ENCODE results near the gene KCNJ1. TPM values are rescaled to one million over a fixed set of nuclear protein-coding genes. Genes with fewer than 3 reads are reported as not detected.
A peak's percentile ranks its signal among the peaks of the same experiment; 100 is the strongest.

The KCNJ1 gene
- not detected for total RNA-seq

- ATAC-seq (no peak), DNase-seq (ENCODE audit: low spot score) (no peak)
Measured at GRCh38 chr11:128867277-128867676, at the start of gene KCNJ1. TSS of gene KCNJ1 (minus strand) at chr11:128867296. CDS start at chr11:128840243, 27,053 bp downstream.

GRCh38 chr11:128916681-128917080 lies 49.6 kb upstream of the KCNJ1 start:
- DNase-seq (ENCODE audit: low spot score): no peak
- ATAC-seq: no peak

DNA sequence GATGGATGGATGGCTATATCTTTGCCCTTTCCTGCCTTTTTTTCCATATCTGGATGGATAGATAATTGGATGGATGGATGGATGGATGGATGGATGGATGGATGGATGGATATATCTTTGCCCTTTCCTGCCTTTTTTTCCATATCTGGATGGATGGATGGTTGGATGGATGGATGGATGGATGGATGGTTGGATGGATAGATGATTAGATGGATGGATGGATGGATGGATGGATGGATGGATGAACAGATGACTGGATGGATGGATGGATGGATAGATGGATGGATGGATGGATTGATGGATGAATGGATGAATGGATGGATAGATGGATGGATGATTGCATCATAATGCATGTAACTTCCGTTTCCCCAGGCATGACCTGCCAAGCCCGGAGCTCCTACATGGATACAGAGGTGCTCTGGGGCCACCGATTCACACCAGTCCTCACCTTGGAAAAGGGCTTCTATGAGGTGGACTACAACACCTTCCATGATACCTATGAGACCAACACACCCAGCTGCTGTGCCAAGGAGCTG lies 49.0 kb upstream of the KCNJ1 start:
- DNase-seq (ENCODE audit: low spot score) (no peak), ATAC-seq (no peak)

- DNase-seq (ENCODE audit: low spot score) (no peak), ATAC-seq (no peak)
Measured at GRCh38 chr11:128915149-128915521, 48.0 kb upstream of the KCNJ1 start.

- no peak for DNase-seq (ENCODE audit: low spot score)
- no peak for ATAC-seq
Measured at GRCh38 chr11:128914216-128915148, 47.4 kb upstream of the KCNJ1 start.

- no peak for DNase-seq (ENCODE audit: low spot score)
- no peak for ATAC-seq
Measured at GRCh38 chr11:128913806-128914205, 46.7 kb upstream of the KCNJ1 start.

GRCh38 chr11:128911701-128912100 lies 44.6 kb upstream of the KCNJ1 start:
- DNase-seq (ENCODE audit: low spot score): no peak

DNA sequence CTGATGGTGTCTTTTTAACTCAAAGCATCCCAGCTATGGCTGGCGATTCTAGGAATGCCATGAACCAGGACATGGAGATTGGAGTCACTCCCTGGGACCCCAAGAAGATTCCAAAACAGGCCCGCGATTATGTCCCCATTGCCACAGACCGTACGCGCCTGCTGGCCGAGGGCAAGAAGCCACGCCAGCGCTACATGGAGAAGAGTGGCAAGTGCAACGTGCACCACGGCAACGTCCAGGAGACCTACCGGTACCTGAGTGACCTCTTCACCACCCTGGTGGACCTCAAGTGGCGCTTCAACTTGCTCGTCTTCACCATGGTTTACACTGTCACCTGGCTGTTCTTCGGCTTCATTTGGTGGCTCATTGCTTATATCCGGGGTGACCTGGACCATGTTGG lies 44.1 kb upstream of the KCNJ1 start:
- ATAC-seq: no peak
- no peak for DNase-seq (ENCODE audit: low spot score)

More at GRCh38 chr11:128911701-128912100, 44.6 kb upstream of the KCNJ1 start:
- ATAC-seq: no peak

DNA sequence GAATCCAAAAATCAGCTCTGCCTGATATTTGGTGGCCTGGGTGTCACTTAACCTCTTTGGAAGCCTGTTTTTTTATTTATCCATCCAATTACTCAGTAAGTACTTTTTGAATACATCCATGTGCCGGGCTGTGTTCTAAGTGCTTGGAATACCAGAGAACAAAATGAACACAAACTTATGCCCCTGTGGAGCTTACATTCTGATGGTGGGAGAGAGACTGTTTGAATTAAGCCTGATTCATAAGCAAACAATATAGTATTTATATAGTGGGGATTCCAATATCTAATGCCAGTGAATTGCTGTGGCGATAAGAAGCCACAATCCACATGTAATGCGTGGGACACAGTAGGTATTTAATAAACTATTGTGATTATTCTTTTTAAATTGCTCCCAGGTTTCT lies 43.5 kb upstream of the KCNJ1 start:
- ATAC-seq (no peak), DNase-seq (ENCODE audit: low spot score) (no peak)

GRCh38 chr11:128909438-128910125 lies 42.5 kb upstream of the KCNJ1 start:
- DNase-seq (ENCODE audit: low spot score) (no peak), ATAC-seq (no peak)

GRCh38 chr11:128908391-128909246 lies 41.5 kb upstream of the KCNJ1 start:
- peak; percentile 26 for ATAC-seq
- no peak for DNase-seq (ENCODE audit: low spot score)

DNA sequence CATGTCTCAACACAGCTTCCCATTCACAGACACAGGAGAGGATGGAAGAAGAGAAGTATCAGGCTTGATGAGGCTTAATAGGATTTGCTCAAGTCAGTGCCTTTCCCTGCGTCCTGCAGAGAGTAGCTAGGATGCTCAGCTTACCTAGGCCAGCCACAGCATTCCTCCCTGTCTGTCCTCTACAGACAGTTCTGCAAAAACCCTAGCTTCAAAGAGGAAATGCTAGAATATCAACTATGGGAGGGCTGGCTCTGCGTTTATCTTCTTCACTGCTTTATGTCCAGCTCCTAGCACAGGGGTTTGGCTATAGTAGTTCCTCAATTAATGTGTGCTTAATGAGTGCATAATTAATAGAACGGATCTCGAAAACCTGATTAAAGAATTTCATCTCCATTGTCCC lies 40.5 kb upstream of the KCNJ1 start:
- DNase-seq (ENCODE audit: low spot score) (no peak), ATAC-seq (no peak)

DNA sequence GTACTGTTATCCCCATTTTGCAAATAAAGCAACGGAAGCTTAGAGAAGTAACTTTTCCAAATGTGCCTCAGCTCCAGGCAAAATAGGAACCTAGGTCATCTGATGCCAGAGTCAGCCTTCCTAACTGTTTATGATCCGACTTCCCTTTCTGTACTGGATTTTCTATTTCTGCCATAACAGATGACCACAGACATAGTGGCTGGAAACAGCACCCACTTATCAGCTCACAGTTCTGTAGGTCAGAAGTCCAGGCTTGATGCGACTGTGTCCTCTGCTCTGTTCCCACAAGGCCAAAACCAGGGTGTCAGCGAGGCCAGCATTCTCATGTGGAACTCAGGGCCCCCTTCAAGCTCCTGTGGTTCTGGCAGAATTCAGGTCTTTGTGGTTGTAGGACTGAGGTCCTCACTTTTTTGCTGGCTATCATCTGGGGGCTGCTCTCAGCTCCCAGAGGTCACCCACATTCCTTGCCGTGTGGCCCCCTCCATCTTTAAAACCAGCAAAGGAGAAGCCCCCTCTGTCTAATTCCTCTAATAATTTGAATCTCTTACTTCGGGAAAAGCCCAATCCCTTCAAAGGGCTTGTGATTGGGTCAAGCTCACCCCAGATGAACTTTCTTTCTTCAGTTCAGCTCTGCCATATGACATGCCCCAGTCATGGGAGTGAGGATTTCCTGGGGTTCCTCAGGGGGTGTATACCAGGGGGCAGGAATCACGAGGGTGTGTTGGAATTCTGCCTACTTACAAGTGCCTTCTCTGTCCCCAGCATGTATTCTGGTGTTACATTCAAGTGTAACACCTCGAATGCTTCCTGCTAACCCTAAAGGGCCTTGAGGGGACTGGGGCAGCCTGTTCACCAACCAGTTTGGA lies 39.3 kb upstream of the KCNJ1 start:
- peak; percentile 17 for ATAC-seq
- no peak for DNase-seq (ENCODE audit: low spot score)

DNA sequence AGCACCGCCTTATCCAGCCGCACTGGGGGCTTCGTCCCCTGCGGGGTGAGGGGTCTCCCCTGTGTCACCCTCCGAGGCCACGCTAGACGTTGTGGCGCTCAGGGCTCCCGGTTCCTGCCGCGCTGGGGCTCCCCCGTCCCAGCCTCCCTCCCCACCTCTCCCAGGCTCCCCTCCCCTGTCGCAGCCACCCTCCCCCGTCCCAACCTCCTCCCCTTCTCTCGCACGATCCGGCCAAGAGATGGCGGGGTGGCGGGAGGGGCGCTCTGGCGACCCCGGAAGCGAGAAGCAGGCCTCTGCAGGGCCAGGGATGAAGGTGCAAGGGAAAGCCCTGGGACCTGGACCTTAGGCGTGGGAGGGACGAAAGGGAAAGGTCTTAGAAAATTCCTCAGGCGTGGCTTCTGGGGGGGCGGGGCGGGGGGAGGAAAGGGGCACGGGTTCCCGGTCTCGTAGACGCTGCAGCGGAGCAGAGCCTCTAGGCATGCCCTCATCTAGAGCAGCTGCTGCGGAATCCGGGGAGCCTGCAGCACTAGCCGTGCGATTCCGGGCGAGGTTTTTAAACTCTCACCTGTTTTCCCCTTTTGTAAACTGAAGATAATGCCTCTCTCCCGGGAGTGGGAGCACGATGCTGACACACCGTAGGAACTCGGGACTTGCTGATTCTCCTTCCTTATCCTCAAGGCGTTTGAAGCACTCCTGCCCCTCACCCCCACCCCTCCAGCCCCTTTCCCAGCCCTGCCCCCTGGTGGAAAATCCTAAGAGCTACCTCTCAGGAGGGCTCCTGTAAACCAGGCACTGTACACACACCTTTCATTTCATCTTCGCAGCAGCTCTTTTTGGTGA lies 38.5 kb upstream of the KCNJ1 start:
- ATAC-seq (peak; percentile 55), DNase-seq (ENCODE audit: low spot score) (no peak)

- DNase-seq (ENCODE audit: low spot score): no peak
- ATAC-seq: peak; percentile 4
Measured at GRCh38 chr11:128904656-128905344, 37.7 kb upstream of the KCNJ1 start.

GRCh38 chr11:128904303-128904655 lies 37.2 kb upstream of the KCNJ1 start:
- DNase-seq (ENCODE audit: low spot score): no peak
- no peak for ATAC-seq

DNA sequence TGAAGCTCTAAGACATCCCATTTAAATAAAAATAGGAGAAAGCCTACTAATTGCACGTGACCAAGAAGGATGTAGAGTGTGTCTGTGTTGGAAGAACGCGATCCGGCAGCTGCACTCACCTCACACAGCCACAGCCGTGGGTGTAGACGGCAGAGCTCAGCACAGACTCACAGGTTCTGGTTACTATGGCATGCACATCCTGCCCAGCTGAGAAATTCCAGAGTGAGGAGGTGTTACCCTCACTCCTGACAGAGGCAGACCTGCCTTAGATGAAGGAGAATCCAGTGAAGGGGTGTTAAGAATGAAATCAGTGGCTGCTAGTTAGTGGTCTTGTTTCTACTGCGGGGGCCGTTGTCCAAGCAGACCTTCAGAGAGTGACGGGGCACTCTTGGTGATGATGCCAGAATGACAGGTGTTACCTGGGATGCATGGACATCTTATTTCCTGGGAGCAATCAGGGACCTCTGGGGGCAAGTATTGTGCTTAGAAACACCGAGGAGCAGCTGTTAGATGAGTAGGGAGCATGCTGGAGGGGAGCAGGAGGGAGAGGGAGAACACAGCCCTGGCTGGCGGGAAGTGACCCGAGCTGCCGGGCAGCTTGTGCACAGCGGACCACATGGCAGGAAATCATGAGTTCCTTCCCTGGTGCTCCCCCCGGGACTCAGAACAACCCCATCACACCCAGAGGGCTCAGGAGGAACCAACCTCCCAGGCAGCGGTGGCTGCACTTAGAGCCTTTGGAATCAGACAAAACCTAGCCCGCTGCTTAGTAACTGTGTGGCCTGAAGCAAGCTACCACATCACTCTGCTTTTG lies 36.4 kb upstream of the KCNJ1 start:
- no peak for DNase-seq (ENCODE audit: low spot score)

More for the DNA sequence above, 36.4 kb upstream of the KCNJ1 start:
- ATAC-seq: peak; percentile 17

Data from left lobe of liver (tissue), 2 donors.